ENCODE results near the gene GALNT2.

GRCh38 chr1:230132758-230133157, 65.7 kb downstream of the GALNT2 start:
- no peak for TF ChIP-seq CTCF (IDR thresholded peaks at IDR 0.05)
- no peak for TF ChIP-seq POLR2A (IDR thresholded peaks at IDR 0.05)

Measured in adrenal gland (tissue), 5 donors.